Neural crest cell (in vitro differentiated cells): Measurements from ENCODE around the gene SPTY2D1. TPM values are rescaled to one million over a fixed set of nuclear protein-coding genes. Genes with fewer than 3 reads are reported as not detected.

Source experiments
- DNase-seq: peaks from one replicate; pipeline ENCODE4 v3.0.0; 2021; ENCODE audit warnings: low read depth, mixed read lengths, low spot score
- H3K27ac Mint-ChIP-seq: one replicate; pipeline ENCODE4 v1.8.0; 2021; ENCODE audit warnings: mild to moderate bottlenecking, mixed read lengths; ENCODE audit not compliant: unreplicated experiment
- H3K27me3 Mint-ChIP-seq: 2 replicates; pipeline ENCODE4 v1.8.0; 2021; ENCODE audit warnings: low read depth, mild to moderate bottlenecking, mixed read lengths
- H3K36me3 Mint-ChIP-seq: 2 replicates; pipeline ENCODE4 v1.8.0; 2021; ENCODE audit warnings: low read depth, mild to moderate bottlenecking, mixed read lengths
- H3K4me1 Mint-ChIP-seq: 2 replicates; pipeline ENCODE4 v1.8.0; 2021; ENCODE audit warnings: mixed read lengths
- H3K4me3 Mint-ChIP-seq: one replicate; pipeline ENCODE4 v1.8.0; 2021; ENCODE audit warnings: mild to moderate bottlenecking, mixed read lengths
- H3K9me3 Mint-ChIP-seq: 2 replicates; pipeline ENCODE4 v1.8.0; 2021; ENCODE audit warnings: mixed read lengths
- CTCF ChIP-seq: fragments of 200-600 bp; sonication (generic); conservative IDR thresholded peaks from 2 replicates; pipeline ENCODE4 v1.5.0; 2021; ENCODE audit warnings: antibody characterized with exemption, mild to moderate bottlenecking
- total RNA-seq: library from RNA; stranded (reverse); gene quantifications from 2 replicates; pipeline ENCODE4 v1.2.1, GENCODE V29; 2021

The SPTY2D1 gene
- total RNA-seq, 1 donor from 2014 or later: 15.7 TPM

GRCh38 chr11:18614667-18615066, 19.5 kb downstream of the SPTY2D1 start:
- H3K27me3 Mint-ChIP-seq: no peaks in the 10 kb centered on the region
- no peak overlapping the region for H3K27ac Mint-ChIP-seq
- H3K36me3 Mint-ChIP-seq: peaks cover 10% of the 10 kb centered on the region
- no peaks in the 10 kb centered on the region for H3K9me3 Mint-ChIP-seq
- no peak overlapping the region for H3K4me3 Mint-ChIP-seq
- H3K4me1 Mint-ChIP-seq: no peaks in the 10 kb centered on the region
- no peak for DNase-seq
- no peak for TF ChIP-seq CTCF

- no peak for DNase-seq
- Mint-ChIP-seq H3K36me3 (peaks cover 10% of the 10 kb centered on the region), H3K27me3 (no peaks in the 10 kb centered on the region), H3K4me1 (no peaks in the 10 kb centered on the region), H3K27ac (no peak overlapping the region), H3K4me3 (no peak overlapping the region), H3K9me3 (no peaks in the 10 kb centered on the region)
- no peak for TF ChIP-seq CTCF
Observed at GRCh38 chr11:18612394-18612793, 21.7 kb downstream of the SPTY2D1 start.

DNA sequence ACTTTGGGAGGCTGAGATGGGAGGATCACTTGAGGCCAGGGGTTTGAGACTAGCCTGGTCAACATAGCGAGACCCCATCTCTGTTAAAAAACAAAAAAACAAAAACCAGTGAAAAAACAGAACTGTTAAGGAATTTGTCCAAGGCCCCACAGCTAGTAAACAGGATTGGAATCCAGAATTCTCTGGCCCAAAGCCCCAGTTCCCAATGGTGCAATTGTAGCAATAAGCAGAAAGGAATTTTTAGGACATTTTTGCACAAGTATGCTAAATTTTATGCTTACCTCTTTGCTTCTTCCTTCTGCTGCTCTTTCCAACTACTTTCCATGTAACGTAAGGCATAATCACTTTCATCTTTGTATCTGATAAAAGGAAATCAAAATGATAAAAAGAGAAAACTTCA, 22.9 kb downstream of the SPTY2D1 start:
- H3K36me3 Mint-ChIP-seq: peaks cover 10% of the 10 kb centered on the region
- H3K27ac Mint-ChIP-seq: no peak overlapping the region
- H3K27me3 Mint-ChIP-seq: no peaks in the 10 kb centered on the region
- H3K9me3 Mint-ChIP-seq: no peaks in the 10 kb centered on the region
- DNase-seq: no peak
- H3K4me3 Mint-ChIP-seq: no peak overlapping the region
- H3K4me1 Mint-ChIP-seq: no peaks in the 10 kb centered on the region
- no peak for TF ChIP-seq CTCF

DNA sequence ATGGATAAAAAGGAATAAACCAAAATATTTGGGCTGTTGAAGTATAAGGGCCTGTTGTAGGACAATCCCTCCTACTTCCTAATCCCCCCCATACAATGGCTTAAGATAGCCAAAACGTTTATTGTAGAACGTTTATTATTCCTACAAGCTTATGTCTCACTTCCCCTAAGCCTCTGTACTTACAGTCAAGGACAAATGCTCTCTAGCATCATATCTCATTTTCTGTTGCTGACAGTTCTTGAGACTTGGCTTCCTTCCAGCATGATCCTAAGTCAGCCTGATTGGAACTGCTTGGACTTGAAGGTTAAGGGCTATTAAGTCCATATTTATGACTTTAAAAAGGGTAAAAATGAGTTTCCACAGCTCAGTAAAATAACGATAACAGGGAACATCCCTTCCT, 25.8 kb downstream of the SPTY2D1 start:
- no peaks in the 10 kb centered on the region for H3K4me1 Mint-ChIP-seq
- no peak for DNase-seq
- no peaks in the 10 kb centered on the region for H3K9me3 Mint-ChIP-seq
- H3K27me3 Mint-ChIP-seq: no peaks in the 10 kb centered on the region
- H3K27ac Mint-ChIP-seq: no peak overlapping the region
- H3K4me3 Mint-ChIP-seq: no peak overlapping the region
- TF ChIP-seq CTCF: no peak
- peaks cover 3% of the 10 kb centered on the region for H3K36me3 Mint-ChIP-seq

DNA sequence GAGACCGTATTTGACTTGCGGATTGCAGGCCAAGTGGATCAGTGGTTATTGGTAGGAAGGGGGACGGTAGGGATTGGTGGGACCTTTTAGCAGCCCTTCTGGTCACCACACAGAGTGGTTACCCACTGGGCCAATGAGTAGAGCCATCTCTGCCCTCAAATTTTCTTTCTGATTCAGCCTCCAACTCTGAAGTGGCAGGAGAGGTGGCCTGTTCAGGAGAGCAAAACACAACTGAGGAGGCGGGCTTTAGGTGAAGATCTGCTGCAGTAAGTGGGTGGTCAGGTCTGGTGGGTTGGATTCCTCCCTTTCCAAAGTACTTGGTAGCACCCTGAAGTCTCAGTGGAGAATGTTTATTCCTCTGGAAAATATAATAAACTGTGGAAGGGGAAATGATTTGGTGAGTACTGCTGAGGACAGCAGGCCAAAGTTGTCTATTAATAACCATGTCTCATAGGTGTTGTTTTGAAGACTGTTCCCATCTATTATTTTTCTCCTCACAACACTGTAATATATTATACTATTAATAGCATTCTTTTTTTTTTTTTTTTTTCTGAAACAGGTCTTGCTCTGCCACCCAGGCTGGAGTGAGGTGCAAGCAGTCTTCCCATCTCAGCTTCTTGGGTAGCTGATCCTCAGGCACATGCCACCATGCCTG, 33.1 kb downstream of the SPTY2D1 start:
- no peak overlapping the region for H3K4me3 Mint-ChIP-seq
- H3K36me3 Mint-ChIP-seq: no peaks in the 10 kb centered on the region
- no peaks in the 10 kb centered on the region for H3K4me1 Mint-ChIP-seq
- H3K9me3 Mint-ChIP-seq: no peaks in the 10 kb centered on the region
- H3K27ac Mint-ChIP-seq: no peak overlapping the region
- DNase-seq: no peak
- TF ChIP-seq CTCF: no peak
- no peaks in the 10 kb centered on the region for H3K27me3 Mint-ChIP-seq
